HG03520 (cell line): ENCODE measurements around the gene ARSI.

ENCODE experiments used
- ATAC-seq: cut with Tn5 transposase; IDR thresholded peaks from one replicate; pipeline ENCODE4 v1.9.1; 2021; ENCODE audit warnings: mild to moderate bottlenecking, moderate library complexity; ENCODE audit not compliant: unreplicated experiment

The ARSI gene

GRCh38 chr5:150271296-150271692 is 31.4 kb downstream of the ARSI start:
- ATAC-seq, result no peak

- no peak for ATAC-seq
Observed at GRCh38 chr5:150270541-150271295, 32.0 kb downstream of the ARSI start.

GRCh38 chr5:150266871-150267291 is 35.8 kb downstream of the ARSI start:
- ATAC-seq, result no peak

- no peak for ATAC-seq
Observed at GRCh38 chr5:150265870-150266383, 36.8 kb downstream of the ARSI start.

GRCh38 chr5:150264667-150265603 is 37.8 kb downstream of the ARSI start:
- no peak for ATAC-seq

- ATAC-seq, result no peak
Observed at GRCh38 chr5:150263801-150264621, 38.7 kb downstream of the ARSI start.

- no peak for ATAC-seq
Observed at GRCh38 chr5:150263375-150263775, 39.3 kb downstream of the ARSI start.

GRCh38 chr5:150262502-150262901 is 40.2 kb downstream of the ARSI start:
- no peak for ATAC-seq

- no peak for ATAC-seq
Observed at GRCh38 chr5:150261231-150261630, 41.5 kb downstream of the ARSI start.

GRCh38 chr5:150258130-150258529 is 44.6 kb downstream of the ARSI start:
- ATAC-seq, result no peak

GRCh38 chr5:150257424-150257823 is 45.3 kb downstream of the ARSI start:
- no peak for ATAC-seq

- ATAC-seq, result no peak
Observed at GRCh38 chr5:150256410-150257064, 46.2 kb downstream of the ARSI start.

GRCh38 chr5:150255659-150256409 is 46.9 kb downstream of the ARSI start:
- ATAC-seq, result no peak

GRCh38 chr5:150254774-150255173 is 47.9 kb downstream of the ARSI start:
- no peak for ATAC-seq

- ATAC-seq, result no peak
Observed at GRCh38 chr5:150254363-150254762, 48.3 kb downstream of the ARSI start.

GRCh38 chr5:150253416-150254208 is 49.1 kb downstream of the ARSI start:
- no peak for ATAC-seq

- ATAC-seq, result no peak
Observed at GRCh38 chr5:150252489-150252888, 50.2 kb downstream of the ARSI start.

- no peak for ATAC-seq
Observed at GRCh38 chr5:150251504-150251903, 51.2 kb downstream of the ARSI start.

GRCh38 chr5:150249744-150250143 is 53.0 kb downstream of the ARSI start:
- ATAC-seq, result no peak
